ENCODE results near the gene ZFP30. TPM values are rescaled to one million over a fixed set of nuclear protein-coding genes. Genes with fewer than 3 reads are reported as not detected.

ZFP30 gene
- total and polyA plus RNA-seq, 2 of the 13 experiments (the other 11 are each of a cell fraction or from before 2014, with no cell fraction given), result 3.4 to 19.2 TPM

GRCh38 chr19:37655689-37656371 is 565 bp upstream of the ZFP30 start (continued):
- no peak for TF ChIP-seq SETDB1 (CRISPR knock-in tag; IDR thresholded peaks at IDR 0.05; ENCODE audit: borderline replicate concordance)
- no peak; the same call in 1 of the 2 replicates for TF ChIP-seq ZNF33B (CRISPR knock-in tag; IDR thresholded peaks at IDR 0.05)
- TF ChIP-seq ZFP36L2 (CRISPR knock-in tag; IDR thresholded peaks at IDR 0.05), result no peak
- peak; percentile 84 for TF ChIP-seq ZSCAN21 (CRISPR knock-in tag; IDR thresholded peaks at IDR 0.05; ENCODE audit: borderline replicate concordance)
- TF ChIP-seq BCLAF1 (IDR thresholded peaks at IDR 0.05), result no peak
- no peak for TF ChIP-seq SYNCRIP (IDR thresholded peaks at IDR 0.05; ENCODE audit: insufficient read depth, low read depth, low read length)
- TF ChIP-seq SAFB2 (CRISPR knock-in tag; IDR thresholded peaks at IDR 0.05; ENCODE audit: borderline replicate concordance, low read depth), result no peak; the same call in 1 of the 2 replicates
- no peak; the same call in none of the 2 replicates for TF ChIP-seq ZNF441 (CRISPR knock-in tag; IDR thresholded peaks at IDR 0.05; ENCODE audit: borderline replicate concordance)
- TF ChIP-seq ZBTB34 (CRISPR knock-in tag; IDR thresholded peaks at IDR 0.05), result no peak
- TF ChIP-seq ARNTL (CRISPR knock-in tag; IDR thresholded peaks at IDR 0.05), result peak; percentile 79
- no peak for TF ChIP-seq HMGA1 (CRISPR knock-in tag; conservative IDR thresholded peaks at IDR 0.05)
- TF ChIP-seq MYPOP (CRISPR knock-in tag; IDR thresholded peaks at IDR 0.05), result peak; percentile 86
- 0 out of 2 replicates have a peak, but pooled peaks have one; percentile 19 for TF ChIP-seq TCF7 (IDR thresholded peaks at IDR 0.05; ENCODE audit: low read depth)
- TF ChIP-seq ARID5B (CRISPR knock-in tag; IDR thresholded peaks at IDR 0.05), result peak; percentile 66
- TF ChIP-seq ZNF3 (CRISPR knock-in tag; IDR thresholded peaks at IDR 0.05), result no peak
- no peak; the same call in 1 of the 2 replicates for TF ChIP-seq ZFP41 (CRISPR knock-in tag; IDR thresholded peaks at IDR 0.05; ENCODE audit: borderline replicate concordance)
- peak; percentile 63 to 74 for TF ChIP-seq POLR2A (IDR thresholded peaks at IDR 0.05; ENCODE audit: insufficient read depth in 1 of 2, low read depth in 2 of 2, low read length in 2 of 2)
- TF ChIP-seq PAX8 (CRISPR knock-in tag; IDR thresholded peaks at IDR 0.05; ENCODE audit: borderline replicate concordance), result 0 out of 2 replicates have a peak, but pooled peaks have one; percentile 82
- TF ChIP-seq SIX4 (CRISPR knock-in tag; IDR thresholded peaks at IDR 0.05), result 0 out of 2 replicates have a peak, but pooled peaks have one; percentile 16
- TF ChIP-seq SRF (IDR thresholded peaks at IDR 0.05; ENCODE audit: low read depth, low read length), result no peak
- peak; percentile 77 for TF ChIP-seq DMAP1 (CRISPR knock-in tag; IDR thresholded peaks at IDR 0.05)
- peak; percentile 77; the same call in 1 of the 2 replicates for TF ChIP-seq ADNP (CRISPR knock-in tag; IDR thresholded peaks at IDR 0.05)
